CD4-positive, alpha-beta T cell (primary cell): Measurements from ENCODE around the gene TXNRD2. TPM values are rescaled to one million over a fixed set of nuclear protein-coding genes. Genes with fewer than 3 reads are reported as not detected.

Experiments used
- ATAC-seq: fragments of 200-7000 bp; cut with Tn5 transposase; one replicate; pipeline ENCODE4 v1.10.0; 2022; ENCODE audit warnings: mild to moderate bottlenecking; ENCODE audit not compliant: poor library complexity
- CTCF ChIA-PET: fragments of 350-600 bp; sonication (Branson Sonifier 250); formaldehyde crosslinking; loops from one replicate; lab custom pipeline; 2021; ENCODE audit warnings: antibody characterized with exemption, inconsistent platforms; lab: Charles Lee
- POLR2A ChIA-PET: fragments of 350-600 bp; sonication (Branson Sonifier 250); formaldehyde crosslinking; loops from one replicate; lab custom pipeline; 2021; ENCODE audit warnings: antibody characterized with exemption, inconsistent platforms; lab: Charles Lee
- DNase-seq, 14 experiments: peaks; one replicate each; pipeline ENCODE4 v3.0.0-alpha.2; 2013 to 2020; ENCODE audit warnings: mixed read lengths in 2 of 14
- H3K27ac ChIP-seq, 2 donors: one replicate each; pipeline versions ENCODE4 v1.5.1 to v1.7.0; 2013; ENCODE audit warnings: low read length in 2 of 2, low read depth in 1 of 2, mild to moderate bottlenecking in 1 of 2
- H3K27me3 ChIP-seq, 2 experiments: 1 replicate in 1 of 2; 2 replicates in 1 of 2; pipeline versions ENCODE4 v1.6.1 to v1.7.0; 2013; ENCODE audit warnings: low read length in 2 of 2, control low read depth in 1 of 2, mild to moderate bottlenecking in 1 of 2, moderate library complexity in 1 of 2; ENCODE audit not compliant: insufficient read depth in 2 of 2, control insufficient read depth in 1 of 2
- H3K36me3 ChIP-seq: one replicate; pipeline ENCODE4 v1.6.1; 2013; ENCODE audit warnings: low read length, control low read depth; ENCODE audit not compliant: insufficient read depth
- H3K4me1 ChIP-seq: one replicate; pipeline ENCODE4 v1.6.1; 2013; ENCODE audit warnings: low read length, control low read depth; ENCODE audit not compliant: insufficient read depth
- H3K4me3 ChIP-seq: one replicate; pipeline ENCODE4 v1.5.1; 2013; ENCODE audit warnings: mild to moderate bottlenecking, low read length, moderate library complexity
- H3K9me3 ChIP-seq, 2 experiments: 1 replicate in 1 of 2; 2 replicates in 1 of 2; pipeline versions ENCODE4 v1.6.1 to v1.7.0; 2013; ENCODE audit warnings: low read length in 2 of 2, mild to moderate bottlenecking in 2 of 2, control low read depth in 1 of 2, moderate library complexity in 1 of 2; ENCODE audit not compliant: control insufficient read depth in 1 of 2, insufficient read depth in 1 of 2
- H3K27ac Mint-ChIP-seq: one replicate; pipeline ENCODE4 v1.8.0; 2020; ENCODE audit warnings: mixed read lengths
- H3K27me3 Mint-ChIP-seq: one replicate; pipeline ENCODE4 v1.8.0; 2021; ENCODE audit warnings: mixed read lengths
- H3K36me3 Mint-ChIP-seq: one replicate; pipeline ENCODE4 v1.8.0; 2021; ENCODE audit warnings: low read depth, mixed read lengths
- H3K4me1 Mint-ChIP-seq: one replicate; pipeline ENCODE4 v1.8.0; 2021; ENCODE audit warnings: low read depth, mixed read lengths
- H3K4me3 Mint-ChIP-seq: one replicate; pipeline ENCODE4 v1.8.0; 2020; ENCODE audit warnings: mild to moderate bottlenecking, mixed read lengths
- H3K9me3 Mint-ChIP-seq: one replicate; pipeline ENCODE4 v1.8.0; 2020; ENCODE audit warnings: mixed read lengths
- CTCF ChIP-seq: fragments of 200-600 bp; IDR thresholded peaks from one replicate; pipeline ENCODE4 v1.8.0; 2022; ENCODE audit warnings: antibody characterized with exemption, mild to moderate bottlenecking
- intact Hi-C, 2 experiments: fragments of 100-400 bp; cut with DNase I in 1 of 2; cut with micrococcal nuclease in 1 of 2; formaldehyde crosslinking; loops; one replicate each; pipeline versions ENCODE4 v1.15.1 to v1.9.0; 2023 to 2025; cut with DNase I, micrococcal nuclease
- total RNA-seq, 174 experiments: library from RNA in 2 of 174; stranded (reverse) in 2 of 174; gene quantifications; one replicate each; pipeline ENCODE4 v1.2.3 and lab custom pipeline; 2021 to 2026

TXNRD2 gene
- total RNA-seq, 2 experiments from 2014 or later = 18.6 to 19.5 TPM

GRCh38 chr22:19869497-19870152 is 72.0 kb downstream of the TXNRD2 start:
- TF ChIP-seq CTCF = no peak
- DNase-seq = no peak
- intact Hi-C loops = no loop called here
- Mint-ChIP-seq H3K36me3 (no peaks in the 10 kb centered on the region), H3K9me3 (no peaks in the 10 kb centered on the region), H3K4me1 (peaks cover 14% of the 10 kb centered on the region), H3K27ac (no peak overlapping the region), H3K27me3 (no peaks in the 10 kb centered on the region), H3K4me3 (no peak overlapping the region)
- Histone ChIP-seq H3K9me3 (no peaks in the 10 kb centered on the region), H3K4me1 (peaks cover 18% of the 10 kb centered on the region), H3K4me3 (no peak overlapping the region), H3K27me3 (no peaks in the 10 kb centered on the region), H3K27ac (no peak overlapping the region), H3K36me3 (no peaks in the 10 kb centered on the region)
- ChIA-PET CTCF (interaction anchor here (0.8 kb wide), 1 partner anchor 40 kb away, joined by 3 read pairs; no protein-coding TSS in a partner anchor), POLR2A (interaction anchor here (1.2 kb wide), 1 partner anchor 29 kb away, joined by 6 read pairs; no protein-coding TSS in a partner anchor)
- no peak for ATAC-seq

GRCh38 chr22:19868773-19869471 is 72.7 kb downstream of the TXNRD2 start:
- H3K27me3 Mint-ChIP-seq = no peaks in the 10 kb centered on the region
- TF ChIP-seq CTCF = no peak
- Histone ChIP-seq H3K4me1 (peaks cover 11% of the 10 kb centered on the region), H3K27me3 (no peaks in the 10 kb centered on the region), H3K4me3 (no peak overlapping the region), H3K27ac (no peak overlapping the region), H3K9me3 (no peaks in the 10 kb centered on the region), H3K36me3 (no peaks in the 10 kb centered on the region)
- no peak overlapping the region for H3K27ac Mint-ChIP-seq
- ChIA-PET POLR2A (interaction anchor here (1.2 kb wide), 1 partner anchor 29 kb away, joined by 6 read pairs; no protein-coding TSS in a partner anchor), CTCF (interaction anchor here (0.8 kb wide), 1 partner anchor 40 kb away, joined by 3 read pairs; no protein-coding TSS in a partner anchor)
- DNase-seq = peak in 1 of 14 experiments; percentile 28
- no peak overlapping the region for H3K4me3 Mint-ChIP-seq
- ATAC-seq = no peak
- intact Hi-C loops = no loop called here
- peaks cover 7% of the 10 kb centered on the region for H3K4me1 Mint-ChIP-seq
- no peaks in the 10 kb centered on the region for H3K9me3 Mint-ChIP-seq
- no peaks in the 10 kb centered on the region for H3K36me3 Mint-ChIP-seq

GRCh38 chr22:19868333-19868732 is 73.3 kb downstream of the TXNRD2 start:
- no peaks in the 10 kb centered on the region for H3K27me3 Mint-ChIP-seq

More at GRCh38 chr22:19868333-19868732, 73.3 kb downstream of the TXNRD2 start:
- TF ChIP-seq CTCF = no peak
- Histone ChIP-seq H3K4me3 (no peak overlapping the region), H3K27ac (no peak overlapping the region), H3K36me3 (no peaks in the 10 kb centered on the region), H3K4me1 (peaks cover 5% of the 10 kb centered on the region), H3K9me3 (no peaks in the 10 kb centered on the region), H3K27me3 (no peaks in the 10 kb centered on the region)
- intact Hi-C loops = no loop called here
- no peak for ATAC-seq
- Mint-ChIP-seq H3K4me1 (peaks cover 6% of the 10 kb centered on the region), H3K9me3 (no peaks in the 10 kb centered on the region), H3K27ac (no peak overlapping the region), H3K4me3 (no peak overlapping the region), H3K36me3 (no peaks in the 10 kb centered on the region)
- POLR2A ChIA-PET = interaction anchor here (1.2 kb wide), 1 partner anchor 30 kb away, joined by 6 read pairs; no protein-coding TSS in a partner anchor
- CTCF ChIA-PET = no interaction called here
- DNase-seq = no peak
